ENCODE measurements around the gene ANKRD11. TPM values are rescaled to one million over a fixed set of nuclear protein-coding genes. Genes with fewer than 3 reads are reported as not detected.
A peak's percentile ranks its signal among the peaks of the same experiment; 100 is the strongest.

ANKRD11 gene
- total RNA-seq, 2 donors from 2014 or later, result 118 to 159 TPM

DNA sequence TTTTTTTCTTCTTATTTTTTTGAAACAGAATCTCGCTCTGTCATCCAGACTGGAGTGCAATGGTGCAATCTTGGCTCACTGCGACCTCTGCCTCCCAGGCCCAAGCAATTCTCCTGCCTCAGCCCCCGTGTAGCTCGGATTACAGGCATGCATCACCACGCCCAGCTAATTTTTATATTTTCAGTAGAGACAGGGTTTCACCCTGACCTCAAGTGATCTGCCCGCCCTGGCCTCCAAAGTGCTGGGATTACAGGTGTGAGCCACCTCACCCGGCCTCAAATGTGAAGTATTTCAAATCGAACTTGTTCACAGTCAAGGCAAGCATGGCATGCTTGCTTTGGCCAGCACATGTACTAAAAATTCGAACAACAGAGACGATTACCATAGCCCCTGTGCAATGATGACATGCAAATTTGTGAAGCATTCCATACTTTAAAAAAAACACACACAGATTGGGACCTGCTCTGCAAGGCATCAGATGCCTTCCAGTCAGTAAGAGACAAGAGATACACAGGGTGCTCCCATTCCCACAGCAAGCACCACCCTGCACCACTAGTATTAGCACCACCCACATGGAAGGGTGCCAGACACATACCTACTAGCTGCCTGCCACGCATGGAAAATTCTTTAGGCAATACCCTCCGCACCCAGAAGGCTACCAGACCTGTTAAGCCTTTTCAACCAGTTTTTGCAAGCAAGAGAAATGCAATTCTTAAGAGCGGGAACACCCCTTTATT is 47.2 kb downstream of the ANKRD11 start:
- Histone ChIP-seq H3K9me3 (ENCODE audit: control insufficient read depth, low read length) (no peaks in the 10 kb centered on the region), H3K9ac (ENCODE audit: extremely low read depth, low read length, poor library complexity, severe bottlenecking) (no peak overlapping the region), H3K36me3 (ENCODE audit: control insufficient read depth, insufficient read depth, low read length) (no peaks in the 10 kb centered on the region), H3K4me1 (ENCODE audit: control insufficient read depth, insufficient read depth, low read length) (peaks cover 5% of the 10 kb centered on the region), H3K4me3 (ENCODE audit: low read length) (no peak overlapping the region), H3K27ac (ENCODE audit: low read depth, low read length) (peak overlapping the region; percentile 57), H3K27me3 (ENCODE audit: control insufficient read depth, insufficient read depth, low read length, poor library complexity, severe bottlenecking) (no peaks in the 10 kb centered on the region)
- TF ChIP-seq, protein P1, sequence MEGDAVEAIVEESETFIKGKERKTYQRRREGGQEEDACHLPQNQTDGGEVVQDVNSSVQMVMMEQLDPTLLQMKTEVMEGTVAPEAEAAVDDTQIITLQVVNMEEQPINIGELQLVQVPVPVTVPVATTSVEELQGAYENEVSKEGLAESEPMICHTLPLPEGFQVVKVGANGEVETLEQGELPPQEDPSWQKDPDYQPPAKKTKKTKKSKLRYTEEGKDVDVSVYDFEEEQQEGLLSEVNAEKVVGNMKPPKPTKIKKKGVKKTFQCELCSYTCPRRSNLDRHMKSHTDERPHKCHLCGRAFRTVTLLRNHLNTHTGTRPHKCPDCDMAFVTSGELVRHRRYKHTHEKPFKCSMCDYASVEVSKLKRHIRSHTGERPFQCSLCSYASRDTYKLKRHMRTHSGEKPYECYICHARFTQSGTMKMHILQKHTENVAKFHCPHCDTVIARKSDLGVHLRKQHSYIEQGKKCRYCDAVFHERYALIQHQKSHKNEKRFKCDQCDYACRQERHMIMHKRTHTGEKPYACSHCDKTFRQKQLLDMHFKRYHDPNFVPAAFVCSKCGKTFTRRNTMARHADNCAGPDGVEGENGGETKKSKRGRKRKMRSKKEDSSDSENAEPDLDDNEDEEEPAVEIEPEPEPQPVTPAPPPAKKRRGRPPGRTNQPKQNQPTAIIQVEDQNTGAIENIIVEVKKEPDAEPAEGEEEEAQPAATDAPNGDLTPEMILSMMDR (conservative IDR thresholded peaks at IDR 0.05), result peak; percentile 16
- Mint-ChIP-seq H3K36me3 (ENCODE audit: low read depth) (peaks cover 6% of the 10 kb centered on the region), H3K27ac (peak overlapping the region; percentile 83), H3K9me3 (no peaks in the 10 kb centered on the region), H3K27me3 (ENCODE audit: insufficient read depth) (no peaks in the 10 kb centered on the region), H3K4me1 (peaks cover 61% of the 10 kb centered on the region), H3K4me3 (no peak overlapping the region)
- WGBS, 2 experiments (ENCODE audit: insufficient coverage in 1 of 2, insufficient read length in 1 of 2), result 88 to 94% methylated on average over 11 to 13 of the region's 13 CpGs
- no peak for DNase-seq

DNA sequence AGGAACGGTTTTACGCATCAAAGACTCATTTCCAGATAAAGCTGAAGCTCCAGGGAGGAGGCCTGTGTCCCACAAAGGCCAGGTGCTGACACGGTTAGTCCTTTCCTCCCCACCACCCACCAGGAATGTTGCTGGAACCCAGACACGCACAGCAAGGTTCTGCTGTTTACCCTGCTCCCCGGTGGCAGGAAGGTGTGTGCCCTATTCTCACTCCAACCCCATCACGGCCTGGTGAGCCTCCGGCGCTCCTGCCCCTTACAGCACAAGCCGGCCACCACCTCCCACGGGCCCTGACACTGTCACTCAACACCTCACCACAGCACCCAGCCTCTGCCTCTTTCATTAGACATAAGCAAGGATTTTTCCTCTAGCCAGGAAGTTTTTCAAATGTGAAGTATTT is 47.8 kb downstream of the ANKRD11 start:
- no peak overlapping the region for H3K4me3 ChIP-seq (ENCODE audit: low read length)
- no peaks in the 10 kb centered on the region for H3K27me3 ChIP-seq (ENCODE audit: control insufficient read depth, insufficient read depth, low read length, poor library complexity, severe bottlenecking)
- DNase-seq, result no peak
- H3K4me1 ChIP-seq (ENCODE audit: control insufficient read depth, insufficient read depth, low read length), result peaks cover 5% of the 10 kb centered on the region
- no peaks in the 10 kb centered on the region for H3K36me3 ChIP-seq (ENCODE audit: control insufficient read depth, insufficient read depth, low read length)
- no peaks in the 10 kb centered on the region for H3K9me3 ChIP-seq (ENCODE audit: control insufficient read depth, low read length)
- TF ChIP-seq, protein P1 (conservative IDR thresholded peaks at IDR 0.05), result no peak
- H3K27ac ChIP-seq (ENCODE audit: low read depth, low read length), result peak overlapping the region; percentile 49
- 81 to 86% methylated on average over 1 to 10 of the region's 10 CpGs for WGBS, 2 experiments (ENCODE audit: insufficient coverage in 1 of 2, insufficient read length in 1 of 2)
- Mint-ChIP-seq H3K4me3 (no peak overlapping the region), H3K27ac (peak overlapping the region; percentile 83), H3K9me3 (no peaks in the 10 kb centered on the region), H3K36me3 (ENCODE audit: low read depth) (peaks cover 8% of the 10 kb centered on the region), H3K27me3 (ENCODE audit: insufficient read depth) (no peaks in the 10 kb centered on the region), H3K4me1 (peaks cover 61% of the 10 kb centered on the region)
- H3K9ac ChIP-seq (ENCODE audit: extremely low read depth, low read length, poor library complexity, severe bottlenecking), result no peak overlapping the region

DNA sequence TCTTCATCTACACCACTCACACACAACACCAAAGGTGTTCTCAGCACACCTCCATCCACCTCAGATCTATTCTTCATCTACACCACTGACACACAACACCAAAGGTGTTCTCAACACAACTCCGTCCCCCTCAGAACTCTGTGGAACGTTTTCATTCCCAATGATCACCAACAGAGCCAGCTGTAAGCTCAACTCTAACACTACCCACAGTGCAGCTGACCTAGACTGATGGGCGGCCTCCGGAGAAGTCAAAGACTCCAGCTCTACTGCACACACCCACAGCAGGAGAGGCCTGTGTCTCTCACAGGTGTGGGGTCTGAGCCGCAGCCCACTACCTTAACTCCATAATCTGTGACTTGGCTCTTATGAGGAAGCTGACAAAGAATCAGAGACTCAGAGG is 50.7 kb downstream of the ANKRD11 start:
- Histone ChIP-seq H3K27me3 (ENCODE audit: control insufficient read depth, insufficient read depth, low read length, poor library complexity, severe bottlenecking) (no peaks in the 10 kb centered on the region), H3K9ac (ENCODE audit: extremely low read depth, low read length, poor library complexity, severe bottlenecking) (no peak overlapping the region), H3K9me3 (ENCODE audit: control insufficient read depth, low read length) (no peaks in the 10 kb centered on the region), H3K36me3 (ENCODE audit: control insufficient read depth, insufficient read depth, low read length) (peaks cover 16% of the 10 kb centered on the region), H3K4me3 (ENCODE audit: low read length) (no peak overlapping the region), H3K4me1 (ENCODE audit: control insufficient read depth, insufficient read depth, low read length) (peaks cover 5% of the 10 kb centered on the region), H3K27ac (ENCODE audit: low read depth, low read length) (no peak overlapping the region)
- Mint-ChIP-seq H3K27ac (no peak overlapping the region), H3K4me3 (no peak overlapping the region), H3K4me1 (peaks cover 39% of the 10 kb centered on the region), H3K27me3 (ENCODE audit: insufficient read depth) (no peaks in the 10 kb centered on the region), H3K36me3 (ENCODE audit: low read depth) (peaks cover 22% of the 10 kb centered on the region), H3K9me3 (no peaks in the 10 kb centered on the region)
- 80 to 90% methylated on average over 1 to 5 of the region's 5 CpGs for WGBS, 2 experiments (ENCODE audit: insufficient coverage in 1 of 2, insufficient read length in 1 of 2)
- DNase-seq, result no peak
- TF ChIP-seq, protein P1 (conservative IDR thresholded peaks at IDR 0.05), result no peak

All from endodermal cell (in vitro differentiated cells).